22Rv1 (cell line): ENCODE results near the gene TXNDC15.

Experiments used
- H3K27ac ChIP-seq: fragments of 450-650 bp; 2 replicates; pipeline ENCODE4 v1.5.1; 2017
- CTCF ChIP-seq: fragments of 450-650 bp; IDR thresholded peaks from 2 replicates; pipeline ENCODE4 v1.5.1; 2017; ENCODE audit warnings: mild to moderate bottlenecking
- ZFX ChIP-seq: fragments of 450-650 bp; IDR thresholded peaks from 2 replicates; pipeline ENCODE4 v1.6.1; 2017; ENCODE audit warnings: antibody characterized with exemption, borderline replicate concordance

TXNDC15 gene

GRCh38 chr5:134949316-134949715 is 75.1 kb downstream of the TXNDC15 start:
- no peak overlapping the region for H3K27ac ChIP-seq
- TF ChIP-seq CTCF (no peak), ZFX (no peak)
